Hepatocyte (in vitro differentiated cells): ENCODE data around the gene TBC1D4. TPM values are rescaled to one million over a fixed set of nuclear protein-coding genes. Genes with fewer than 3 reads are reported as not detected.

Source experiments
- DNase-seq: peaks from one replicate; pipeline ENCODE4 v3.0.0-alpha.2; 2016; ENCODE audit warnings: low spot score
- H2AFZ ChIP-seq: fragments of 200-600 bp; sonication (generic); 2 replicates; pipeline ENCODE4 v1.6.0; 2016; ENCODE audit warnings: antibody characterized with exemption, mild to moderate bottlenecking
- H3K27ac ChIP-seq: fragments of 200-600 bp; sonication (generic); 2 replicates; pipeline ENCODE4 v1.5.1; 2016; ENCODE audit warnings: mild to moderate bottlenecking
- H3K27me3 ChIP-seq: fragments of 200-600 bp; sonication (generic); 2 replicates; pipeline ENCODE4 v1.6.1; 2016
- H3K36me3 ChIP-seq: fragments of 200-600 bp; sonication (generic); replicated peaks from 2 replicates; pipeline ENCODE4 v1.5.1; 2016; ENCODE audit warnings: low read depth; ENCODE audit not compliant: insufficient read depth
- H3K4me1 ChIP-seq: fragments of 200-600 bp; sonication (generic); 2 replicates; pipeline ENCODE4 v1.5.1; 2016; ENCODE audit warnings: mild to moderate bottlenecking, moderate library complexity; ENCODE audit not compliant: insufficient read depth
- H3K4me2 ChIP-seq: fragments of 200-600 bp; sonication (generic); 2 replicates; pipeline ENCODE4 v1.6.0; 2016
- H3K4me3 ChIP-seq: fragments of 200-600 bp; sonication (generic); 2 replicates; pipeline ENCODE4 v1.5.1; 2016; ENCODE audit warnings: mild to moderate bottlenecking
- H3K79me2 ChIP-seq: fragments of 200-600 bp; sonication (generic); 2 replicates; pipeline ENCODE4 v1.6.0; 2017; ENCODE audit warnings: mild to moderate bottlenecking
- H3K9me2 ChIP-seq: fragments of 200-600 bp; sonication (generic); replicated peaks from 2 replicates; pipeline ENCODE4 v1.6.0; 2017; ENCODE audit warnings: mild to moderate bottlenecking; ENCODE audit not compliant: insufficient read depth
- H3K9me3 ChIP-seq: fragments of 200-600 bp; sonication (generic); 2 replicates; pipeline ENCODE4 v1.5.1; 2016; ENCODE audit warnings: low read depth, mild to moderate bottlenecking
- H4K20me1 ChIP-seq: fragments of 200-600 bp; sonication (generic); 2 replicates; pipeline ENCODE4 v1.6.0; 2016; ENCODE audit warnings: mild to moderate bottlenecking; ENCODE audit not compliant: insufficient read depth, poor library complexity, severe bottlenecking
- EZH2 ChIP-seq: fragments of 200-600 bp; sonication (generic); IDR thresholded peaks from 2 replicates; pipeline ENCODE4 v1.6.1; 2016; ENCODE audit warnings: antibody characterized with exemption, mild to moderate bottlenecking, borderline replicate concordance
- EZH2phosphoT487 ChIP-seq: fragments of 200-600 bp; sonication (generic); IDR thresholded peaks from one replicate; pipeline ENCODE4 v1.6.1; 2018; ENCODE audit warnings: antibody characterized with exemption, mild to moderate bottlenecking, low read depth, moderate library complexity; ENCODE audit not compliant: unreplicated experiment, severe bottlenecking
- WGBS: methylation state at CpG from one replicate; pipeline ENCODE4 v1.1.6; 2016; ENCODE audit warnings: low lambda C conversion rate; ENCODE audit errors: missing lambda C conversion rate; 5-methylcytosine and 5-hydroxymethylcytosine counted together
- polyA plus RNA-seq: library from polyadenylated mRNA; unstranded; fragments of >200 nt; fragmentation: Nextera tagmentation; extraction: Ambion mirVana; gene quantifications from 2 replicates; pipeline ENCODE4 v1.2.1, GENCODE V29; 2016
- total RNA-seq: library from RNA; depleted of rRNA; stranded (reverse); fragments of >200 nt; gene quantifications from 2 replicates; pipeline ENCODE4 v1.2.3, GENCODE V29; 2014
- TF ChIP-seq, protein P1 (sequence below): fragments of 200-600 bp; sonication (generic); IDR thresholded peaks from 2 replicates; pipeline ENCODE4 v1.5.1; 2016; ENCODE audit warnings: antibody characterized with exemption, mild to moderate bottlenecking; ENCODE audit not compliant: poor library complexity

Gene TBC1D4
- total and polyA plus RNA-seq, 2 experiments from 2014 or later = 7.6 to 17.1 TPM

DNA sequence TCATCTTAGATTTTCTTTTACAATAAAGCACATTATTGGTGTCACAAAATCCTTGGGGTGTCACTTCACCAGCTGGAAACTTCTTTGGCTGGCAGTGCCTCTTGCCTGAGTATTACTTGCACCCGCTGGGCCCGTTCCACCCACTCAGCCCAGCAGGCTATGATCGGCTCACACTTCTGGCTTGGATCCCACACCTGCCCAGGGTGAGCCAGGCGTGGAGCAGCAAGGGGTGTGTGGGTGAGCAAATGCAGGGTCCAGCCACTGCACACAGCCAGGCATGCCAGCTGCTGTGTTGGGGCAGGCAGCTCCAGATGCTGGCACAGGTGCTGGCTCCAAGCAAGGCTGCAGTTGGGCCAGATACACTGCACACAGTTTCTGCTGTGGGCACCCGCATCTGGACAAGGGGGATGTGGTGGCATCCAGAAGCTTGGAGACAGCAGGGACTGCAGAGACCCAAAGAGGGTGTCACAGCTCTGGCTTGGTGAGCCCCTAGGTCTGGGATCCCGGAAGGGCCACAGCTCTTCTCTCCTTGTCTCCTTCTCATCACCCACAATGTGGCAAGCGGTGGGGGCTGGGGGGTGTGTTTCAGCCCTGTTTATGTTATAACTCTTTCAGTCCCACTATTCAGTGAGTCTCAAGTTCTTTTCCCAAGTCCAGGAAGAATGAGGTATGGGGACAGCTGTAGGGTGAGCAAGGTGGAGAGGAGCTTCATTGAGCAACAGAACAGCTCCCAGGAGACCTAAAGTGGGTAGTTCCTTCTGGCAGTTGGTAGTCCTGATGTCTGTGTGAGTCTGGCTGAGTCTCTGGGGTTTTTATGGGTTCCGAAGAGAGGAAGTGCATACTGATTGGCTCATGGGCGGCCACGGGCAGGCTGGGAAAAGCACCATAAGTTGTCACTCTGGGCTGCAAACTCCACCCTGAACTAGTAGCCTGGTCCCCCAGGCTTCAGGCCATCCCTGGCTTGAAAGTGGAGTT is 25.3 kb upstream of the TBC1D4 start:
- Histone ChIP-seq H4K20me1 (no peaks in the 10 kb centered on the region), H3K79me2 (no peaks in the 10 kb centered on the region), H3K27me3 (no peaks in the 10 kb centered on the region), H3K9me3 (no peaks in the 10 kb centered on the region), H2AFZ (no peak overlapping the region), H3K4me1 (no peaks in the 10 kb centered on the region), H3K4me3 (no peak overlapping the region), H3K4me2 (no peak overlapping the region), H3K36me3 (no peaks in the 10 kb centered on the region), H3K9me2 (no peaks in the 10 kb centered on the region), H3K27ac (no peak overlapping the region)
- no peak for TF ChIP-seq EZH2phosphoT487
- TF ChIP-seq EZH2 = no peak
- TF ChIP-seq, protein P1, sequence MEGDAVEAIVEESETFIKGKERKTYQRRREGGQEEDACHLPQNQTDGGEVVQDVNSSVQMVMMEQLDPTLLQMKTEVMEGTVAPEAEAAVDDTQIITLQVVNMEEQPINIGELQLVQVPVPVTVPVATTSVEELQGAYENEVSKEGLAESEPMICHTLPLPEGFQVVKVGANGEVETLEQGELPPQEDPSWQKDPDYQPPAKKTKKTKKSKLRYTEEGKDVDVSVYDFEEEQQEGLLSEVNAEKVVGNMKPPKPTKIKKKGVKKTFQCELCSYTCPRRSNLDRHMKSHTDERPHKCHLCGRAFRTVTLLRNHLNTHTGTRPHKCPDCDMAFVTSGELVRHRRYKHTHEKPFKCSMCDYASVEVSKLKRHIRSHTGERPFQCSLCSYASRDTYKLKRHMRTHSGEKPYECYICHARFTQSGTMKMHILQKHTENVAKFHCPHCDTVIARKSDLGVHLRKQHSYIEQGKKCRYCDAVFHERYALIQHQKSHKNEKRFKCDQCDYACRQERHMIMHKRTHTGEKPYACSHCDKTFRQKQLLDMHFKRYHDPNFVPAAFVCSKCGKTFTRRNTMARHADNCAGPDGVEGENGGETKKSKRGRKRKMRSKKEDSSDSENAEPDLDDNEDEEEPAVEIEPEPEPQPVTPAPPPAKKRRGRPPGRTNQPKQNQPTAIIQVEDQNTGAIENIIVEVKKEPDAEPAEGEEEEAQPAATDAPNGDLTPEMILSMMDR = no peak
- DNase-seq = no peak
- 92% methylated on average over 10 of the region's 10 CpGs for WGBS

- Histone ChIP-seq H3K4me1 (no peaks in the 10 kb centered on the region), H3K4me3 (no peak overlapping the region), H3K79me2 (no peaks in the 10 kb centered on the region), H3K36me3 (no peaks in the 10 kb centered on the region), H3K27ac (no peak overlapping the region), H3K9me3 (no peaks in the 10 kb centered on the region), H4K20me1 (no peaks in the 10 kb centered on the region), H3K4me2 (no peak overlapping the region), H3K27me3 (no peaks in the 10 kb centered on the region), H2AFZ (no peak overlapping the region), H3K9me2 (no peaks in the 10 kb centered on the region)
- TF ChIP-seq EZH2phosphoT487 (no peak), EZH2 (no peak)
- TF ChIP-seq, protein P1 = no peak
- DNase-seq = no peak
- 100% methylated on average over 1 of the region's 1 CpG for WGBS
Measured at GRCh38 chr13:75506018-75506417, 24.0 kb upstream of the TBC1D4 start.

- WGBS = 84% methylated on average over 3 of the region's 3 CpGs
- no peak overlapping the region for H2AFZ ChIP-seq
Measured at GRCh38 chr13:75505327-75505726, 23.4 kb upstream of the TBC1D4 start.

More at GRCh38 chr13:75505327-75505726, 23.4 kb upstream of the TBC1D4 start:
- no peaks in the 10 kb centered on the region for H3K27me3 ChIP-seq
- TF ChIP-seq EZH2phosphoT487 (no peak), EZH2 (no peak)
- TF ChIP-seq, protein P1 = no peak
- H3K36me3 ChIP-seq = no peaks in the 10 kb centered on the region
- H3K4me1 ChIP-seq = no peaks in the 10 kb centered on the region
- no peak overlapping the region for H3K4me2 ChIP-seq
- no peaks in the 10 kb centered on the region for H3K9me2 ChIP-seq
- H4K20me1 ChIP-seq = no peaks in the 10 kb centered on the region
- no peaks in the 10 kb centered on the region for H3K9me3 ChIP-seq
- H3K79me2 ChIP-seq = no peaks in the 10 kb centered on the region
- H3K27ac ChIP-seq = no peak overlapping the region
- no peak overlapping the region for H3K4me3 ChIP-seq
- DNase-seq = no peak
